GM20000 (cell line): ENCODE measurements around the gene PLXNA1.

Source experiments
- DNase-seq: peaks from one replicate; pipeline ENCODE4 v3.0.0; 2012; ENCODE audit warnings: low spot score
- CTCF ChIP-seq: IDR thresholded peaks from 2 replicates; pipeline ENCODE4 v1.5.1; 2012; ENCODE audit warnings: mild to moderate bottlenecking, control low read depth; ENCODE audit errors: extremely low read depth, missing control alignments

Gene PLXNA1

GRCh38 chr3:126945891-126946290, 37.0 kb upstream of the PLXNA1 start:
- no peak for TF ChIP-seq CTCF
- DNase-seq: no peak

GRCh38 chr3:126946405-126946804, 36.5 kb upstream of the PLXNA1 start:
- no peak for TF ChIP-seq CTCF
- no peak for DNase-seq

GRCh38 chr3:126947429-126947828, 35.5 kb upstream of the PLXNA1 start:
- no peak for TF ChIP-seq CTCF
- DNase-seq: no peak

- DNase-seq: no peak
- no peak for TF ChIP-seq CTCF
Measured at GRCh38 chr3:126948980-126949535, 33.9 kb upstream of the PLXNA1 start.

GRCh38 chr3:126951561-126951960, 31.4 kb upstream of the PLXNA1 start:
- TF ChIP-seq CTCF: no peak
- DNase-seq: no peak

GRCh38 chr3:126952261-126952982, 30.5 kb upstream of the PLXNA1 start:
- DNase-seq: no peak
- TF ChIP-seq CTCF: no peak

GRCh38 chr3:126952983-126953660, 29.8 kb upstream of the PLXNA1 start:
- DNase-seq: no peak
- no peak for TF ChIP-seq CTCF
